Esophagus muscularis mucosa (tissue), 4 donors: ENCODE data around the gene PTPRN2. TPM values are rescaled to one million over a fixed set of nuclear protein-coding genes. Genes with fewer than 3 reads are reported as not detected.

Experiments used
- DNase-seq: peaks from one replicate; pipeline ENCODE4 v3.0.0-alpha.2; 2017; ENCODE audit errors: extremely low spot score
- H3K27ac ChIP-seq, 4 donors: fragments of 200-600 bp; sonication (generic); replicated peaks in 1 of 4; 1 replicate in 3 of 4; 2 replicates in 1 of 4; pipeline ENCODE4 v1.5.1; 2016 to 2019; ENCODE audit warnings: mild to moderate bottlenecking in 1 of 4
- H3K27me3 ChIP-seq, 4 donors: fragments of 200-600 bp; sonication (generic); one replicate each; pipeline versions ENCODE4 v1.5.1 to v1.6.0; 2016 to 2019
- H3K36me3 ChIP-seq, 4 donors: fragments of 200-600 bp; sonication (generic); one replicate each; pipeline ENCODE4 v1.5.1; 2016 to 2019
- H3K4me1 ChIP-seq, 4 donors: fragments of 200-600 bp; sonication (generic); one replicate each; pipeline ENCODE4 v1.5.1; 2016 to 2019
- H3K4me3 ChIP-seq, 4 donors: fragments of 200-600 bp; sonication (generic); 1 replicate in 2 of 4; 2 replicates in 2 of 4; pipeline ENCODE4 v1.5.1; 2016 to 2019; ENCODE audit warnings: mild to moderate bottlenecking in 4 of 4, moderate library complexity in 1 of 4
- H3K9me3 ChIP-seq, 4 donors: fragments of 200-600 bp; sonication (generic); 1 replicate in 3 of 4; 2 replicates in 1 of 4; pipeline ENCODE4 v1.5.1; 2016 to 2019
- CTCF ChIP-seq, 3 experiments: fragments of 200-600 bp in 2 of 3; fragments of 450-650 bp in 1 of 3; sonication (generic) in 2 of 3; IDR thresholded peaks; one replicate each; pipeline ENCODE4 v1.5.1; 2017 to 2019; ENCODE audit warnings: antibody characterized with exemption in 3 of 3, mild to moderate bottlenecking in 2 of 3, moderate library complexity in 1 of 3
- EP300 ChIP-seq: sonication (generic); formaldehyde crosslinking; IDR thresholded peaks from one replicate; pipeline ENCODE4 v1.6.1; 2017; ENCODE audit warnings: antibody characterized with exemption
- POLR2A ChIP-seq: fragments of 450-650 bp; IDR thresholded peaks from one replicate; pipeline ENCODE4 v1.6.1; 2017; ENCODE audit warnings: antibody characterized with exemption, moderate library complexity, mild to moderate bottlenecking, low read depth
- POLR2AphosphoS5 ChIP-seq, 2 donors: sonication (generic); formaldehyde crosslinking; IDR thresholded peaks; one replicate each; pipeline ENCODE4 v1.6.1; 2017; ENCODE audit warnings: antibody characterized with exemption in 2 of 2
- WGBS: methylation state at CpG from one replicate; pipeline ENCODE4 v1.1.5; 2018; 5-methylcytosine and 5-hydroxymethylcytosine counted together
- intact Hi-C: fragments of 100-400 bp; cut with DNase I; formaldehyde crosslinking; loops from one replicate; pipeline ENCODE4 v1.15.1; 2023
- total RNA-seq, 4 donors: library from RNA; depleted of rRNA; stranded (reverse); fragments of >200 nt; gene quantifications; one replicate each; pipeline versions ENCODE4 v1.1.0 to v1.2.1, GENCODE V29; 2016

PTPRN2 gene
- total RNA-seq, 4 donors from 2014 or later, result 2.1 to 3.1 (median 3.1) TPM

- Histone ChIP-seq H3K27me3 (peaks cover 0 to 45% (median 0%) of the 10 kb centered on the region in 4 donors), H3K36me3 (no peaks in the 10 kb centered on the region), H3K27ac (no peak overlapping the region), H3K9me3 (no peaks in the 10 kb centered on the region), H3K4me3 (no peak overlapping the region), H3K4me1 (no peaks in the 10 kb centered on the region)
- no peak for DNase-seq
- no CpG with 5 or more reads among the region's 11 CpGs for WGBS
- TF ChIP-seq POLR2AphosphoS5 (IDR thresholded peaks at IDR 0.05) (no peak), EP300 (no peak), CTCF (IDR thresholded peaks at IDR 0.05) (no peak), POLR2A (no peak)
- intact Hi-C loops, result no loop called here
Observed at GRCh38 chr7:158265743-158266080, 321.9 kb downstream of the PTPRN2 start.

- Histone ChIP-seq H3K4me1 (no peaks in the 10 kb centered on the region), H3K27me3 (peaks cover 0 to 43% (median 0%) of the 10 kb centered on the region in 4 donors), H3K36me3 (no peaks in the 10 kb centered on the region), H3K4me3 (no peak overlapping the region), H3K9me3 (no peaks in the 10 kb centered on the region), H3K27ac (no peak overlapping the region)
- TF ChIP-seq CTCF (IDR thresholded peaks at IDR 0.05) (no peak), POLR2AphosphoS5 (IDR thresholded peaks at IDR 0.05) (no peak), POLR2A (no peak), EP300 (no peak)
- intact Hi-C loops, result no loop called here
- WGBS, result 96% methylated on average over 7 of the region's 13 CpGs
- no peak for DNase-seq
Observed at GRCh38 chr7:158264881-158265742, 322.5 kb downstream of the PTPRN2 start.

- Histone ChIP-seq H3K4me3 (no peak overlapping the region), H3K9me3 (no peaks in the 10 kb centered on the region), H3K36me3 (no peaks in the 10 kb centered on the region), H3K27me3 (peaks cover 0 to 40% (median 0%) of the 10 kb centered on the region in 4 donors), H3K27ac (no peak overlapping the region), H3K4me1 (no peaks in the 10 kb centered on the region)
- 92% methylated on average over 23 of the region's 25 CpGs for WGBS
- TF ChIP-seq POLR2A (no peak), EP300 (no peak), POLR2AphosphoS5 (IDR thresholded peaks at IDR 0.05) (no peak), CTCF (IDR thresholded peaks at IDR 0.05) (no peak)
- intact Hi-C loops, result no loop called here
- no peak for DNase-seq
Observed at GRCh38 chr7:158263964-158264748, 323.5 kb downstream of the PTPRN2 start.

GRCh38 chr7:158263110-158263963 lies 324.3 kb downstream of the PTPRN2 start:
- no peak for DNase-seq
- WGBS, result 88% methylated on average over 17 of the region's 19 CpGs
- no peak overlapping the region for H3K27ac ChIP-seq
- intact Hi-C loops, result no loop called here
- no peaks in the 10 kb centered on the region for H3K4me1 ChIP-seq
- peaks cover 0 to 43% (median 0%) of the 10 kb centered on the region in 4 donors for H3K27me3 ChIP-seq
- no peaks in the 10 kb centered on the region for H3K9me3 ChIP-seq
- no peak for TF ChIP-seq POLR2A
- no peak for TF ChIP-seq CTCF (IDR thresholded peaks at IDR 0.05)
- no peak for TF ChIP-seq POLR2AphosphoS5 (IDR thresholded peaks at IDR 0.05)
- H3K36me3 ChIP-seq, result no peaks in the 10 kb centered on the region
- H3K4me3 ChIP-seq, result no peak overlapping the region
